Liver (tissue), 3 donors: ENCODE results near the gene ROR1.

Experiments used
- CTCF ChIP-seq: fragments of 150-350 bp; IDR thresholded peaks from 2 replicates; pipeline ENCODE4 v1.5.1; 2017; ENCODE audit warnings: improper control_type of control experiment, low read depth, low read length; ENCODE audit not compliant: missing input control
- EGR1 ChIP-seq, 2 donors: IDR thresholded peaks; 2 replicates each; pipeline ENCODE4 v1.6.1; 2016 to 2018; ENCODE audit warnings: antibody characterized with exemption in 2 of 2, low read depth in 2 of 2
- FOXA1 ChIP-seq: IDR thresholded peaks from 2 replicates; pipeline ENCODE4 v1.6.1; 2016; ENCODE audit warnings: antibody characterized with exemption
- GABPA ChIP-seq, 2 donors: IDR thresholded peaks in 1 of 2; conservative IDR thresholded peaks in 1 of 2; 2 replicates each; pipeline ENCODE4 v1.6.1; 2016; ENCODE audit warnings: antibody characterized with exemption in 2 of 2, mild to moderate bottlenecking in 1 of 2, moderate library complexity in 1 of 2
- JUND ChIP-seq, 2 donors: IDR thresholded peaks; 2 replicates each; pipeline ENCODE4 v1.6.1; 2016; ENCODE audit warnings: antibody characterized with exemption in 2 of 2
- RAD21 ChIP-seq, 2 donors: IDR thresholded peaks; 2 replicates each; pipeline ENCODE4 v1.6.1; 2016; ENCODE audit warnings: antibody characterized with exemption in 2 of 2, mild to moderate bottlenecking in 2 of 2
- SP1 ChIP-seq: IDR thresholded peaks from 2 replicates; pipeline ENCODE4 v1.6.1; 2018; ENCODE audit warnings: antibody characterized with exemption, mild to moderate bottlenecking
- ZBTB33 ChIP-seq: IDR thresholded peaks from 2 replicates; pipeline ENCODE4 v1.6.1; 2016; ENCODE audit warnings: antibody characterized with exemption
- TF ChIP-seq, protein P1 (sequence below): IDR thresholded peaks from 2 replicates; pipeline ENCODE4 v1.6.1; 2016; ENCODE audit warnings: antibody characterized with exemption, mild to moderate bottlenecking
- donor health status: healthy.
- donor health status: healthy.

DNA sequence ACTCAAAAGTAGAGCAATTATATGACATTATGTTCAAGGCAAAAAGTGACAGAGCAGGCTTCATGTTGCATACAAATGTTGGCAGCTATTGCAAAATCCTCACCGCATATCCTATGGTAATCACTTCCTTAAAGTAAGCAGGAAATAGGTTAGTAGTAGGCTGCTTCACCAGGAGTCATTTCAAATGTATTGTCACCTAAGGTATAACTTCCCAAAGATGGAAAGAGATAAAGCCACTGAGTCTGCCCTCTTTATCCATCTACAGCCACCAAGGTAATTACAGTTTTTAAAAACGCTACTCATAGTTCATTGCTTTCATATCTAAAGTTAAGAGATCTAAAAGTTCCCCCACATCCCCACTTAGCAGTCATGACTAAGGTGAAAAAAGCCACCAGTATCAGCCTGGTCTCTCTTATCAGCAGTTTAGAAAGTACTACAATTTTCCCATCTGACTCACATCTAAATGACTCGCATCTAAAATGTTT lies 398.0 kb downstream of the ROR1 start:
- no peak for TF ChIP-seq ZBTB33
- no peak for TF ChIP-seq CTCF
- TF ChIP-seq FOXA1: no peak
- no peak for TF ChIP-seq RAD21 (IDR thresholded peaks at IDR 0.05)
- TF ChIP-seq JUND (IDR thresholded peaks at IDR 0.05): no peak
- TF ChIP-seq GABPA (IDR thresholded peaks at IDR 0.05 in 1 of 2, conservative IDR thresholded peaks at IDR 0.05 in 1 of 2): no peak
- TF ChIP-seq SP1: no peak
- TF ChIP-seq, protein P1, sequence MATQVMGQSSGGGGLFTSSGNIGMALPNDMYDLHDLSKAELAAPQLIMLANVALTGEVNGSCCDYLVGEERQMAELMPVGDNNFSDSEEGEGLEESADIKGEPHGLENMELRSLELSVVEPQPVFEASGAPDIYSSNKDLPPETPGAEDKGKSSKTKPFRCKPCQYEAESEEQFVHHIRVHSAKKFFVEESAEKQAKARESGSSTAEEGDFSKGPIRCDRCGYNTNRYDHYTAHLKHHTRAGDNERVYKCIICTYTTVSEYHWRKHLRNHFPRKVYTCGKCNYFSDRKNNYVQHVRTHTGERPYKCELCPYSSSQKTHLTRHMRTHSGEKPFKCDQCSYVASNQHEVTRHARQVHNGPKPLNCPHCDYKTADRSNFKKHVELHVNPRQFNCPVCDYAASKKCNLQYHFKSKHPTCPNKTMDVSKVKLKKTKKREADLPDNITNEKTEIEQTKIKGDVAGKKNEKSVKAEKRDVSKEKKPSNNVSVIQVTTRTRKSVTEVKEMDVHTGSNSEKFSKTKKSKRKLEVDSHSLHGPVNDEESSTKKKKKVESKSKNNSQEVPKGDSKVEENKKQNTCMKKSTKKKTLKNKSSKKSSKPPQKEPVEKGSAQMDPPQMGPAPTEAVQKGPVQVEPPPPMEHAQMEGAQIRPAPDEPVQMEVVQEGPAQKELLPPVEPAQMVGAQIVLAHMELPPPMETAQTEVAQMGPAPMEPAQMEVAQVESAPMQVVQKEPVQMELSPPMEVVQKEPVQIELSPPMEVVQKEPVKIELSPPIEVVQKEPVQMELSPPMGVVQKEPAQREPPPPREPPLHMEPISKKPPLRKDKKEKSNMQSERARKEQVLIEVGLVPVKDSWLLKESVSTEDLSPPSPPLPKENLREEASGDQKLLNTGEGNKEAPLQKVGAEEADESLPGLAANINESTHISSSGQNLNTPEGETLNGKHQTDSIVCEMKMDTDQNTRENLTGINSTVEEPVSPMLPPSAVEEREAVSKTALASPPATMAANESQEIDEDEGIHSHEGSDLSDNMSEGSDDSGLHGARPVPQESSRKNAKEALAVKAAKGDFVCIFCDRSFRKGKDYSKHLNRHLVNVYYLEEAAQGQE: no peak
- TF ChIP-seq EGR1 (IDR thresholded peaks at IDR 0.05; ENCODE audit: low read depth in 2 of 2): no peak
